Measurements from ENCODE around the gene CBX8. TPM values are rescaled to one million over a fixed set of nuclear protein-coding genes. Genes with fewer than 3 reads are reported as not detected.

CBX8 gene
- polyA plus RNA-seq, 2 of the 4 experiments (the other 2 are of a cell fraction), result 1.5 to 13.1 TPM

DNA sequence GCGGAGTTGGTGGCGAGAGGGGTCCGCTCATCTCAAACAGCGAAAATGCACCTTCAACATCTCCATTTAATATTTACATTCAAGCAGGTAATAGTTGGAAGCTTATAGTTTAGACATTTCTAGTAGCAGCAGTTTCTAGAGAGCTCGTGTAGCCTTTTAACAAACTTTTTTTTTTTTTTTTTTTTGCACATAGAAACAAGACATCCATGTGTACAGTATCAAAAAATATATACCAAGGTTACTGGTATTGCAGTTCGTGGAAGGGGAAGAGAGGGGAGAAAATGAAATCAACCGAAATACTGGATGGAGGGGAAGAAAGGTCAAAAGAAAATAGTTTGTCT lies 36.2 kb upstream of the CBX8 start:
- ChIA-PET POLR2A (interaction anchor here (0.6 to 2.1 kb wide), 2 partner anchors 21 to 392 kb away, joined by 6 to 9 read pairs; no protein-coding TSS in a partner anchor), CTCF (interaction anchor here (0.6 to 35.2 kb wide), 16 partner anchors 17 to 1131 kb away, joined by 3 to 1281 read pairs (median 4); partner anchors contain the start of genes CBX2 and CBX8)
- Histone ChIP-seq H3K27ac (peak overlapping the region; percentile 81 to 90), H3K9me3 (no peaks in the 10 kb centered on the region), H3K4me1 (peaks cover 83% of the 10 kb centered on the region), H3K4me3 (peak overlapping the region; percentile 36), H3K4me2 (peak overlapping the region; percentile 94)
- ATAC-seq (no peak), DNase-seq (ENCODE audit: low read depth in 1 of 2, low spot score in 1 of 2) (no peak), FAIRE-seq (no peak)
- 55% methylated on average over 7 of the region's 7 CpGs for WGBS (ENCODE audit: missing lambda C conversion rate)
- no peak for TF ChIP-seq MYC (IDR thresholded peaks at IDR 0.05; ENCODE audit: borderline replicate concordance, low read length)
- TF ChIP-seq HOXA7 (CRISPR knock-in tag; IDR thresholded peaks at IDR 0.05), result 0 out of 2 replicates have a peak, but pooled peaks have one; percentile 2
- TF ChIP-seq HDAC2 (IDR thresholded peaks at IDR 0.05), result no peak
- no peak for TF ChIP-seq RAD21 (conservative IDR thresholded peaks at IDR 0.05 in 1 of 2, IDR thresholded peaks at IDR 0.05 in 1 of 2)
- no peak for TF ChIP-seq ZNF302 (CRISPR knock-in tag; IDR thresholded peaks at IDR 0.05)
- TF ChIP-seq ZFP36 (IDR thresholded peaks at IDR 0.05; ENCODE audit: borderline replicate concordance, partially characterized antibody), result no peak
- TF ChIP-seq EHF (CRISPR knock-in tag; IDR thresholded peaks at IDR 0.05), result no peak
- TF ChIP-seq MAZ (IDR thresholded peaks at IDR 0.05; ENCODE audit: borderline replicate concordance, low read depth, low read length), result no peak
- no peak for TF ChIP-seq NFE2L2 (conservative IDR thresholded peaks at IDR 0.05; ENCODE audit: low read length)

DNA sequence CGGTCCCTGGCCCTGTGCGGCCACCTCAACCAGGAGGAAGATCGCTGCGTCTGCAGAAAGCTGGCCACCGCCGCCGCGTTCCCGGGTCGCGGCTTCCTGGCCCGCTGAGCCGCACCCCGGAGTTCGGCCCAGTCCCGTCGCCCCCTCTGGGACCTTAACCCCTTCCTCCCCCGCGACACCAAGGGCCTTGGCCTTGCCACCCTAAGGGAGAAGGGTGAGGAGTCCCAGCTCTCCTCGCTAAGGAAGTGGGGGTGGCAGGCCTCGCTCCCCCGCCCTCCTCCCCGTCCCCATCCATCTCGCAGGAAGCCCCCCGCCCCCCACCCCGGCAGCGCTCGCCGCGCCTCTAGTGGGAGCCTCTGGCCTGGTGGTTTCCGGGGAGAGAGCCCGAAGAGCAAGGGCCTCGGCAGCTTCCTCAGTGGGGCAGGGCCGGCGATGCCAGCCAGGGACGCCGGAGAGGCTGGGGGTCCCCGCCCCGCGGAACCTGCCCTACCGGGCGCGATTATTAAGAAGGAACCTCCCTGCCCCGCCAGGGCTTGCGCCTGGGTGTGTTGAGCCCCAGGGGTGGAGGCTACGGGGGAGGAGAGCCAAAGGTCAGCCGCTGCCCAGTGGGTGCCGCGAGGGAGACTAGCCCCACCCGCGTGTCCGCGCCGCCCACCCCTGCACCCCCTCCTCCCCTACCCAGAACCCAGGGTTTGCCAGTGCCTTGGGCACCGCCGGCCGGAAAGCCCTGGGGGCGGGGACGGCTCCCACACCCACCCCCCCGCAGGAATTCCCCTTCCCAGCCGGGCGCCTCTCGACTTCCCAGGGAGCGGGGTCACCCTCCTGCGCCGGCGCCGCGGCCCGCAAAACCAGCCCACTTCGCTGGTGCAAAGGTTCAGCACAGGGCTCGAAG lies 35.6 kb upstream of the CBX8 start:
- no peaks in the 10 kb centered on the region for H3K9me3 ChIP-seq
- H3K4me2 ChIP-seq, result peak overlapping the region; percentile 94
- TF ChIP-seq CEBPB (IDR thresholded peaks at IDR 0.05) (no peak), MAFK (IDR thresholded peaks at IDR 0.05; ENCODE audit: partially characterized antibody) (peak; percentile 69), POLR2A (IDR thresholded peaks at IDR 0.05; ENCODE audit: low read length) (no peak), TFCP2L1 (CRISPR knock-in tag; IDR thresholded peaks at IDR 0.05) (peak; percentile 39; the same call in 1 of the 2 replicates), CHD2 (IDR thresholded peaks at IDR 0.05; ENCODE audit: low read length, partially characterized antibody) (no peak), POLR2AphosphoS2 (conservative IDR thresholded peaks at IDR 0.05; ENCODE audit: low read length) (0 out of 2 replicates have a peak, but pooled peaks have one; percentile 51), ZFP36 (IDR thresholded peaks at IDR 0.05; ENCODE audit: borderline replicate concordance, partially characterized antibody) (no peak), FOXS1 (CRISPR knock-in tag; IDR thresholded peaks at IDR 0.05) (no peak), HOXB5 (CRISPR knock-in tag; IDR thresholded peaks at IDR 0.05) (0 out of 2 replicates have a peak, but pooled peaks have one; percentile 51), JUN (IDR thresholded peaks at IDR 0.05) (peak in 1 of 2 experiments; percentile 80; a peak in 3 of 5 replicates), EP300 (IDR thresholded peaks at IDR 0.05) (no peak), HOXA7 (CRISPR knock-in tag; IDR thresholded peaks at IDR 0.05) (0 out of 2 replicates have a peak, but pooled peaks have one; percentile 12), MAZ (IDR thresholded peaks at IDR 0.05; ENCODE audit: borderline replicate concordance, low read depth, low read length) (peak; percentile 91)
- TF ChIP-seq, protein P1, sequence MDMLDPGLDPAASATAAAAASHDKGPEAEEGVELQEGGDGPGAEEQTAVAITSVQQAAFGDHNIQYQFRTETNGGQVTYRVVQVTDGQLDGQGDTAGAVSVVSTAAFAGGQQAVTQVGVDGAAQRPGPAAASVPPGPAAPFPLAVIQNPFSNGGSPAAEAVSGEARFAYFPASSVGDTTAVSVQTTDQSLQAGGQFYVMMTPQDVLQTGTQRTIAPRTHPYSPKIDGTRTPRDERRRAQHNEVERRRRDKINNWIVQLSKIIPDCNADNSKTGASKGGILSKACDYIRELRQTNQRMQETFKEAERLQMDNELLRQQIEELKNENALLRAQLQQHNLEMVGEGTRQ (IDR thresholded peaks at IDR 0.05), result no peak
- ChIA-PET POLR2A (interaction anchor here (0.6 to 2.1 kb wide), 2 partner anchors 20 to 393 kb away, joined by 6 to 9 read pairs; no protein-coding TSS in a partner anchor), CTCF (interaction anchor here (0.6 to 35.2 kb wide), 11 partner anchors 17 to 176 kb away, joined by 3 to 1281 read pairs (median 3); partner anchors contain the start of genes CBX2 and CBX8)
- peaks cover 83% of the 10 kb centered on the region for H3K4me1 ChIP-seq
- WGBS (ENCODE audit: missing lambda C conversion rate), result 19% methylated on average over 17 of the region's 72 CpGs
- no peak for FAIRE-seq
- H3K27ac ChIP-seq, result peak overlapping the region; percentile 81 to 90
- peak in 1 of 2 experiments; percentile 61 for DNase-seq (ENCODE audit: low read depth in 1 of 2, low spot score in 1 of 2)
- peak overlapping the region; percentile 36 for H3K4me3 ChIP-seq
- ATAC-seq, result peak; percentile 3 to 37; a peak in 5 of 6 replicates
